ENCODE measurements around the gene MOB4.
"Not testable (repeated sequence)": the region's sequence is repeated elsewhere in the genome, so short reads cannot be mapped to it uniquely, and the experiment has no call there.

Gene MOB4

DNA sequence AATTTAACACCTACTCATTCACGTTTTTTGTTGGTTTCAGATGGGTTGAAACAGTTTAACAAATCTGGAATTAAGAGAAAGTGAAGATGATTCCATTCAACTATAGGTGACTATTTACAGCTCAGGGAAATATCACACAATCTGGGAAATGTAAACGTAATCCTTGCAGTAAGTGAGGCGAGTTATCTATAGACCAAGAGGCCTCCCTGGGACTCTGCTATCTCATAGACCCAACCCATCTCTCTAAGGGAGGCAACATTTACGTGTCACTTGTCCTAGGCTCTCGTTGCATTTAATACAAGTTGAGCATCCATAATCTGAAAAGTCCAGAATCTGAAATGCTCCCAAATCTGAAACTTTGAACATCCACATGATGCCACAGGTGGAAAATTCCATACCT, 2.0 kb upstream of the MOB4 start:
- DNase-seq (ENCODE audit: low read depth in 2 of 2): no peak

DNA sequence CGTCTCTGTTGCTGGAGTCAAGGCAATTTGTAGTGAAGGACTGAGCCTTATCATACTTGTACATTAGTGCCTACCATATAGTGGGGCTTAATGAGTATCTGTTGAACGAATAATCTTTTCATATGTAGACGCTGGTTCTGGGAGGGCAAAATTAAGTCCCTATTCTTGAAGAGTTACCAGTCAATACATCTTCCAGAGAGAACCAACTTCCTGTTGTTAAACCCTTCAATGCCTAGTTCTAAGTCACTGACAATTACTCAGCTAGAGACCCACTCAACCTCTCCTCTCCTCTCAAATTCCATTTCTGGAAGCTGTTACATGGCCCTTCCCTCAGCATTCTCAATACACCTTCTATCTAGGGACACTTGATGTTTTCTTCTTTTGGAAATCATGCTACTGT, 1.1 kb upstream of the MOB4 start:
- no peak for DNase-seq (ENCODE audit: low read depth in 2 of 2)

- no peak for DNase-seq (ENCODE audit: low read depth in 2 of 2)
These were observed 539 bp upstream of the MOB4 start for GRCh38 chr2:197515315-197515738.

GRCh38 chr2:197516393-197516761, 511 bp downstream of the MOB4 start:
- no peak for DNase-seq (ENCODE audit: low read depth in 2 of 2)

GRCh38 chr2:197517150-197517549, 1.3 kb downstream of the MOB4 start:
- DNase-seq (ENCODE audit: low read depth in 2 of 2): no peak

DNA sequence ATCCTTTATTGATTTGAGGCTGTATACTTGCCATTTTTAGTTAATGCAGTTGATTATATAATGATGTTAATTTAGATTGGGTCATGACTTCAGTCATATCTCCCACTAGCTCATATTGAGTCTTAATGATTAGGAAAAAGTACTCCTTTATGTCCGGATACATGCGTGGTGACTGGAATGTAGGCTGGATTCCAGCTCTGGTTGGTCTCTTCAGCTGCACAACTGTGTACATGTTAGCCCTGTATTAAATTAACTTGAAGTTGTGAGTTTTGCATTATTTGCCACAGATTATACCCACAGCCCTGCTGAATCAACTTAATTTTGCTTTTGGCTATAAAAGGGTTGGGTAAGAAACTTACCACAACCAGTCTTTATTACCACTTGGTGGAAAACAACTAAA, 22.5 kb downstream of the MOB4 start:
- no peak for DNase-seq (ENCODE audit: low read depth in 2 of 2)

- DNase-seq (ENCODE audit: low read depth in 2 of 2): no peak
These were observed 23.9 kb downstream of the MOB4 start for GRCh38 chr2:197539734-197540133.

DNA sequence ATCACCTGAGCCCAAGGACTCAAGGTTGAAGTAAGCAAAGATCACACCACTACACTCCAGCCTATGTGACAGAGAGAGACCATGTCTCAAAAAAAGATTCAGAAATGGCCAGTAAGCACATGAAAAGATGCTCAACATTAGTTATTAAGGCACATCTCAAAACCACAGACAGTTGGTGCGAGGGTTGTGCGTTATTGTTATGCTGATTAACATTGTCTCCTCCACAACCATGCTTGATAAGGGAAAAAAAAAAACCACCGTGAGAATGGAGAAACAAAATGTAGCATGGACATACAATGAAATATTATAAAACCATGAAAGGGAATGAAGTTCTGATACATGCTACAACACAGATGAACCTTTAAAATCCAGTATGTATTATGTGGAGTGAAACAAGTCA, 27.3 kb downstream of the MOB4 start:
- no peak for DNase-seq (ENCODE audit: low read depth in 2 of 2)

DNA sequence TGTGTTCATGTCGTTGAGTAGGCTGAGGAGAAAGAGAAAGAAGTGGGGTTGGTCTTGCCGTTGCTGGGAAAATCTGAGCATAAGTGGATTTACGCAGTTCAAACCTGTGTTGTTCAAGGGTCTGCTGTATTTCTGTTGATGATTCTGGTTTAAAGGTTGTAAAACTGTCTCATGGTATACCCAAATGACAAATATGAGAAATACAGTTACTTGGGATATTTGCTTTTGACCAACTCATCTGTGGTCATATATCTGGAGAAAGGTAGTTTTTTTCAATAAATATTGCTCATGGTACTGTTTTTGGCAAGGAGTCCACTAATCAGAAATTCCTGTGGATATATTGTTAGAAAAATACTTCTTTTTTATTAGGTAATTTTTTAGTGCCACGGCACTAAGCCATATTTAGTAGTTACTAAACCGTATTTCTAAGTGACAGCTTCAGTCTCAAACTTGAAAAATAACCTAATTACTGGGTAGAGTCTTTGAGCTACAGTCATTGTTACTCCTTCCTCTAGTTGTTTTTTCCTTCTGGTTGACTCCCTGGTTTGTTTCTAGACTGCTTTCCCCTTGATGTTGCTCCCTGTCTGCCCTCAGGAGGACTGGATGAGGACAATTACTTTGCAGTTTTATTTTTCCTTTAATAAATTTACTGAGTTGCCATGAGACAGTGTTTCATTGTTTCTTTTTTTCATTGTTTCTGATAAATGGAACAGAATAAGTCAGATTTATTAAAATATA, 31.5 kb downstream of the MOB4 start:
- no peak for DNase-seq (ENCODE audit: low read depth in 2 of 2)

DNA sequence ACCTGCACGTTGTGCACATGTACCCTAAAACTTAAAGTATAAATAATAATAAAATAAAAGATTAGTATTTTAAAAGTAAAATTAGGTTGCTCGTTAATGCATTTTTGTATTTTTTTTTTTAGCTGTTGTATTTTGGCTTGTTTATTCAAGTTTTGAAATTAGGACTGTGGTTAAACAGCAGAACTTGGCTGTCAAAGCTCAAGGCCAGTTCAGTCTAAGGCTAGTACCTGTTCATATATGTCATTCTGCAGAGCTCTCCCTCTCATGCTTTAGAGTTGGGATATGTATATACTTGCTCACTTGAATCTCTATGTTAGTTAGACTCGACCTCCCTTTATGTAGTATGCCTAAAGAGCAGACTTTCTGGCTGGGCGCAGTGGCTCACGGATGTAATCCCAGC, 32.7 kb downstream of the MOB4 start:
- DNase-seq (ENCODE audit: low read depth in 2 of 2): no peak

- not testable (repeated sequence) for DNase-seq (ENCODE audit: low read depth in 2 of 2)
These were observed 35.4 kb downstream of the MOB4 start for GRCh38 chr2:197551260-197551659.

- DNase-seq (ENCODE audit: low read depth in 2 of 2): no peak
These were observed 39.6 kb downstream of the MOB4 start for GRCh38 chr2:197555467-197555866.

DNA sequence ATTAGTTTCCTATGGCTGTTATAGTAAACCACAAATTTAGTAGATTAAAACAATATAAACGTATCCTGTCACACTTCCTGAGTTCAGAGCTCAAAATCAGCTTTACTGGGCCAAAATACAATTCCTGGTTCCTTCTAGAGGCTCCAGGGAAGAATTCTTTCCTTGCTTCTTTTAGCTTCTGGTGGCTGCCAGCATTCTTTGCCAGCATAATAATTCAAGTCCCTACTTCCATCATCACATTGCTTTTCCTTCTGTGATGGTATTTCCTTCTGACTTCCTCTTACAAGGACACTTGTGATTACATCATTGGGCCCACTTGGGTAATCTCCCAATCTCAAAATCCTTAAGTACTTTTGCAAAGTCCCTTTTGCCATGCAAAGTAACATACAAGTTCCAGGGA, 40.6 kb downstream of the MOB4 start:
- no peak for DNase-seq (ENCODE audit: low read depth in 2 of 2)

- DNase-seq (ENCODE audit: low read depth in 2 of 2): no peak
These were observed 42.5 kb downstream of the MOB4 start for GRCh38 chr2:197558393-197558792.

- DNase-seq (ENCODE audit: low read depth in 2 of 2): no peak
These were observed 43.8 kb downstream of the MOB4 start for GRCh38 chr2:197559681-197560080.

GRCh38 chr2:197560146-197560665, 44.3 kb downstream of the MOB4 start:
- DNase-seq (ENCODE audit: low read depth in 2 of 2): no peak

DNA sequence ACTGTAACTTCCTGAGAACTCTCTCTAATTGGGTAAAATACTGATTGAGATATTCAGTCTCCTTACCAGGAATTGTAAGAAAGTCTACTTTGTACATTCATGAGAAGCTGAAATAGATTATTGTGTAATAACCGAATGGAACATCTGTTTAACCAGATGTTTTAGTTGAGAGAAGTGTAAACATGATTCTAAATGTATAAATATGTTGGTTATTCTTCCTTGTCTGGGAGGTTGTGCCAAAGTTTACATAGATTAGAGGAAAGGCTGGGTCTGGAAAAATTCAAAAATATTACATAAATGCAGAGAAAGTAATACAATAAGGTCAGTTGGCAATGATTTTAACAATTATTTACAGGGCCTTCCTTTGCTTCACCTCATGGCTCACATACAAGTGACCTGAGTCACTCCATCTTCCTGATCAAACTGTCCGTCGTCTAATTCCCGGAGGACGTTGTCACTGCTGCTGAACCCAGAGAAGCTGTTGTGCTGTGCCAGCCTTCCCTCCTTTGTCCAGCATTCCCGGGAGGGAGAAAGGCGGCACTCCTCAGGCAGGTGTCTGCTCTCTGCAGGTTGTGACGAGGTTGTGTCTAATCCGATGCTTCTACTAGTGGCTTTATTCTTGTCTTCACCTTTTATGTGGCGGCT, 55.9 kb downstream of the MOB4 start:
- DNase-seq (ENCODE audit: low read depth in 2 of 2): no peak

DNA sequence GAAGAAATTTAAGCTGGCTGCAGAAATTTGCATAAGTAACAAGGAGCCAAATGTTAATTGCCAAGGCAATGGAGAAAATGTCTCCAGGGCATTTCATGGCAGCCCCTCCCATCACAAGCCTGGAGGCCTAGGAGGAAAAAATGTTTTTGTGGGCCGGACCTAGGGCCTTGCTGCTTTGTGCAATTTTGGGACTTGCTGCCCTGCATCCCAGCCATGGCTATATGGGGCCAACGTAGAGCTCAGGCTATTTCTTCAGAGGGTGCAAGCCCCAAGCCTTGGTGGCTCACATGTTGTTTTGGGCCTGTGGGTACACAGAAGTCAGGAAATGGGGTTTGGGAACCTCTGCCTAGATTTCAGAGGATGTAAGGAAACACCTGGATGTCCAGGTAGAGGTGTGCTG, 57.7 kb downstream of the MOB4 start:
- DNase-seq (ENCODE audit: low read depth in 2 of 2): no peak

- DNase-seq (ENCODE audit: low read depth in 2 of 2): no peak
These were observed 60.1 kb downstream of the MOB4 start for GRCh38 chr2:197575987-197576386.

DNA sequence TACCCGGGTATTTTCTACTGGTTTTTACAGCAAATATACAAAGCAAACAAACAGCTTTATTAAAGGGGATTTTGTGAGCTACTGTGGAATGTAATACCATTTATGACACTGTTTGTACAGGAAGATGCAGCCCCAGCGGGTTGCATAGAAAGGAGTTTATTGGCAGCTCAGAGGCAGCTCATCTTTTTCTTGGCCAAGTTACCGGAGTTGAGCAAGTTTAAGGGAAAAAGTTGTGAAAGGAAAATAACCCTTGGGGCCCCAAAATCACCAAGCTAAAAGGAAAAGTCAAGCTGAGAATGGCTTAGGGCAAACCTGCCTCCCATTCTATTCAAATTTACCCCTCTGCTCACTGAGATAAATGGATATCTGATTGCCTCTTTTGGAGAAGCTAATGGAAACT, 60.8 kb downstream of the MOB4 start:
- DNase-seq (ENCODE audit: low read depth in 2 of 2): no peak

DNA sequence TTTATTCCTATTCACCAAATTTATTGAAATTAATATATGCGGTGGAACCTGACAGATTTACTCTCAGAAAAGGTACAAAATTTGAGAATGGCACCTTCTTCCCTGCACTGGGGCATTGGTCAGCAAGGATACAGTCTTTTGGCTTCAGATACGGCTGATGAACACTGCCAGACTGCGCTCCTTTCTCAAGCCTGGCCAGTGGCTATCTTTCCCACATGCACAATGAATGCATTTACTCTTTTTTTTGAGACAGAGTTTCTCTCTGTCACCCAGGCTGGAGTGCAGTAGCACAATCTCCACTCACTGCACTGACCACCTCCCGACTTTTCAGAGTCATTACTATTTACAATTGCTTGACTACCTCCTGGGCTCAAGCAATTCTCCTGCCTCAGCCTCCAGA, 61.6 kb downstream of the MOB4 start:
- DNase-seq (ENCODE audit: low read depth in 2 of 2): no peak

DNA sequence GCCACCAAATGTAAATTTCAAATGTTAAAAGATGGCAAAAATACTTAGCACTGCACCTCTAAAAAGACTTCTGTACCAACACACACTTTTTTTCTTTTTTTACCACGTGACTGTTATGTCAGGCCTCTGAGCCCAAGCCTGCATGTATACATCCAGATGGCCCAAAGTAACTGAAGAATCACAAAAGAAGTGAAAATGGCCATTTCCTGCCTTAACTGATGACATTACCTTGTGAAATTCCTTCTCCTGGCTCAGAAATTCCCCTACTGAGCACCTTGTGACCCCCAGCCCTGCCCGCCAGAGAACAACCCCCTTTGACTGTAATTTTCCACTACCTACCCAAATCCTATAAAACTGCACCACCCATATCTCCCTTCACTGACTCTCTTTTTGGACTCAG, 62.4 kb downstream of the MOB4 start:
- DNase-seq (ENCODE audit: low read depth in 2 of 2): not testable (repeated sequence)

- DNase-seq (ENCODE audit: low read depth in 2 of 2): not testable (repeated sequence)
These were observed 64.3 kb downstream of the MOB4 start for GRCh38 chr2:197580166-197580565.

All from stimulated activated CD8-positive, alpha-beta memory T cell treated with anti-CD3 and anti-CD28 coated beads, Interleukin-15, amount 100 ng/mL, for 48 hours (primary cell).